Fibroblast of mammary gland (primary cell): ENCODE data around the gene IGLON5.

Experiments used
- DNase-seq: peaks from one replicate; pipeline ENCODE4 v3.0.0-alpha.2; 2010; ENCODE audit warnings: low read depth
- H3K4me3 ChIP-seq: 2 replicates; pipeline ENCODE4 v1.5.1; 2011; ENCODE audit warnings: low read depth, mild to moderate bottlenecking, low read length, moderate library complexity; ENCODE audit not compliant: control insufficient read depth
- CTCF ChIP-seq: conservative IDR thresholded peaks from 2 replicates; pipeline ENCODE4 v1.5.1; 2011; ENCODE audit warnings: low read depth, low read length, inconsistent platforms; ENCODE audit not compliant: control insufficient read depth, insufficient read depth

Gene IGLON5

GRCh38 chr19:51375504-51376221 is 64.2 kb downstream of the IGLON5 start:
- H3K4me3 ChIP-seq = no peak overlapping the region
- no peak for DNase-seq
- no peak for TF ChIP-seq CTCF

GRCh38 chr19:51377422-51377821 is 66.0 kb downstream of the IGLON5 start:
- no peak for TF ChIP-seq CTCF
- H3K4me3 ChIP-seq = no peak overlapping the region
- DNase-seq = no peak

GRCh38 chr19:51380379-51380778 is 68.9 kb downstream of the IGLON5 start:
- DNase-seq = no peak
- no peak overlapping the region for H3K4me3 ChIP-seq
- no peak for TF ChIP-seq CTCF
